ENCODE data around the gene C16orf54. TPM values are rescaled to one million over a fixed set of nuclear protein-coding genes. Genes with fewer than 3 reads are reported as not detected.

The C16orf54 gene
- total RNA-seq, 4 donors from 2014 or later = 0.34 to 1.1 TPM; not detected in 2

DNA sequence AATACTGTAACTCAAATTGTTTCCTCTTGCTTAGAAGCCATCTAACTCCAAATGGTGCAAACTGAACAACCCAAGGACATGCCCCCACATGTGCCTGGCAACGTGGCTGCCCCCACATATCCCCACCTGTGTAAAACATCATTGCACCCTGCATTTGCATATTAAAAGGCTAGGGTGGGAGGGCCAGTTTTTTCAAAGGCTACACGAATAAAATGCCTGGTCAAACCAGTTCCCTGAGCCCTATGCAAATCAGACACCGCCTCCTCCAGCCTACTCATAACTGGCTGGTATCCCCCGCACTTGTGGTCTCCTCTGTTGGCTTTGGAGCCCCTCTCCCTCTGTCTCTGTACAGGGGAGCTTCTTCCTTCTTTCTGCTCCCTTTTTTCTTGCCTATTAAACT lies 26.7 kb downstream of the C16orf54 start:
- H3K27ac ChIP-seq = no peak overlapping the region
- no peaks in the 10 kb centered on the region for H3K36me3 ChIP-seq
- no peak for DNase-seq (ENCODE audit: low spot score in 2 of 2)
- no peaks in the 10 kb centered on the region for H3K27me3 ChIP-seq
- no peaks in the 10 kb centered on the region for H3K4me1 ChIP-seq
- no peak overlapping the region for H3K4me3 ChIP-seq
- no peak for TF ChIP-seq POLR2A (IDR thresholded peaks at IDR 0.05)
- TF ChIP-seq POLR2AphosphoS5 (IDR thresholded peaks at IDR 0.05) = no peak
- TF ChIP-seq EP300 (IDR thresholded peaks at IDR 0.05) = no peak
- TF ChIP-seq, protein P1, sequence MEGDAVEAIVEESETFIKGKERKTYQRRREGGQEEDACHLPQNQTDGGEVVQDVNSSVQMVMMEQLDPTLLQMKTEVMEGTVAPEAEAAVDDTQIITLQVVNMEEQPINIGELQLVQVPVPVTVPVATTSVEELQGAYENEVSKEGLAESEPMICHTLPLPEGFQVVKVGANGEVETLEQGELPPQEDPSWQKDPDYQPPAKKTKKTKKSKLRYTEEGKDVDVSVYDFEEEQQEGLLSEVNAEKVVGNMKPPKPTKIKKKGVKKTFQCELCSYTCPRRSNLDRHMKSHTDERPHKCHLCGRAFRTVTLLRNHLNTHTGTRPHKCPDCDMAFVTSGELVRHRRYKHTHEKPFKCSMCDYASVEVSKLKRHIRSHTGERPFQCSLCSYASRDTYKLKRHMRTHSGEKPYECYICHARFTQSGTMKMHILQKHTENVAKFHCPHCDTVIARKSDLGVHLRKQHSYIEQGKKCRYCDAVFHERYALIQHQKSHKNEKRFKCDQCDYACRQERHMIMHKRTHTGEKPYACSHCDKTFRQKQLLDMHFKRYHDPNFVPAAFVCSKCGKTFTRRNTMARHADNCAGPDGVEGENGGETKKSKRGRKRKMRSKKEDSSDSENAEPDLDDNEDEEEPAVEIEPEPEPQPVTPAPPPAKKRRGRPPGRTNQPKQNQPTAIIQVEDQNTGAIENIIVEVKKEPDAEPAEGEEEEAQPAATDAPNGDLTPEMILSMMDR (IDR thresholded peaks at IDR 0.05) = no peak
- WGBS = 26% methylated on average over 4 of the region's 4 CpGs
- H3K9me3 ChIP-seq = no peaks in the 10 kb centered on the region

DNA sequence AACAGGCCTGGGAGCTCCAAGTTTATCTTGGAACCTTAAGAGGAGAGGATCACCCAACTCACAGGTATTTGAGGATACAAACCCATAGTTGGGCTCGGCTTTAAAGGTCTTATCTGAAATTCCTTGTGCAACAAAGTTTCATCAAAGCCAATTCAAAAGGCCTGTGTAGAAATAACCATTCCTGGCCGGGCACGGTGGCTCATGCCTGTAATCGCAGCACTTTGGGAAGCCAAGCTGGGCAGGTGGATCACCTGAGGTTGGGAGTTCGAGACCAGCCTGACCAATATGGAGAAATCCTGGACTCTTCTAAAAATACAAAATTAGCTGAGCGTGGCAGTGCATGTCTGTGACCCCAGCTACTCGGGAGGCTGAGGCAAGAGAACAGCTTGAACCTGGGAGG lies 28.7 kb downstream of the C16orf54 start:
- WGBS = 91% methylated on average over 6 of the region's 7 CpGs
- Histone ChIP-seq H3K4me1 (no peaks in the 10 kb centered on the region), H3K9me3 (no peaks in the 10 kb centered on the region), H3K27me3 (no peaks in the 10 kb centered on the region), H3K27ac (no peak overlapping the region), H3K4me3 (no peak overlapping the region), H3K36me3 (no peaks in the 10 kb centered on the region)
- no peak for DNase-seq (ENCODE audit: low spot score in 2 of 2)
- TF ChIP-seq POLR2AphosphoS5 (IDR thresholded peaks at IDR 0.05) (no peak), POLR2A (IDR thresholded peaks at IDR 0.05) (no peak), EP300 (IDR thresholded peaks at IDR 0.05) (no peak)
- TF ChIP-seq, protein P1 (IDR thresholded peaks at IDR 0.05) = no peak

DNA sequence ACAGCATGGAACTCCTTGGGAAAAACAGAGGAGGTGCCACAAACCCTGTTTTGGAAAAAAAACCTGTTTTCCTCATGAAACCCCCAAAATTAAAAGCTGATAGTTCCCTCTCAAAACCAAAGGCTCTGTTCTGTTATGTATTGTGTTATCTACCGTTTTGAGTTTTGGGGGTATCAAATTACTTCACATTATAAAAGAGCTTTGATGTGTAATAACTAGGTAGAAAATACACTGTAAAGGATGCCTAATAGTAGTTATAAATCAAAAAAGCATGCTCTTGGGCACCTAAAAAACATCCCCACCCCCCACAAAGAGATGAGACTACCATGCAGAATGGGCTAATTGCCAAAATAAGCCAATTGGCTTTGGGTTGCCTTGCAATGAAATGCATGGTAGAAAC lies 30.8 kb downstream of the C16orf54 start:
- H3K4me3 ChIP-seq = no peak overlapping the region
- no peaks in the 10 kb centered on the region for H3K36me3 ChIP-seq
- no peak for DNase-seq (ENCODE audit: low spot score in 2 of 2)
- no peak for TF ChIP-seq EP300 (IDR thresholded peaks at IDR 0.05)
- no peak for TF ChIP-seq POLR2AphosphoS5 (IDR thresholded peaks at IDR 0.05)
- no peak for TF ChIP-seq POLR2A (IDR thresholded peaks at IDR 0.05)
- TF ChIP-seq, protein P1 (IDR thresholded peaks at IDR 0.05) = no peak
- H3K27ac ChIP-seq = no peak overlapping the region
- WGBS = 29% methylated on average over 1 of the region's 1 CpG
- no peaks in the 10 kb centered on the region for H3K27me3 ChIP-seq
- no peaks in the 10 kb centered on the region for H3K9me3 ChIP-seq
- H3K4me1 ChIP-seq = peaks cover 8% of the 10 kb centered on the region

DNA sequence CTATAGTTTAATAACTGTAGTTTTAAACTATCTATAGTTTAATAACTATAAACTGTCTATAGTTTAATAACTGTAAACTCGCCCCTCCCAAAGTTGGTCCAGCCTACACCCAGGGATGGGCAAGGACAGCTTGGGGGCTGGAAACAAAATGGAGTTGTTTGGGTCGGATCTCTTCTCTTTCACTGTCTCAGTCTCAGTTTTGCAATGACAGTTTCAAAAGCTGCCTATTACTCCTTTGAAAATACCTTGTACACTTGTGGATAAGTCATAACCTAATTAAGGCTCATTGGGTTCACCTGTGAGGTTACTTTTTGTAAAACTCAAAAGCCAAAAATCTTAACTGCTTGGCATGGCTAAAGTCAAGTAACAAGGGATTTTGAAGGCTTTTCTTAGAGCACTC lies 31.4 kb downstream of the C16orf54 start:
- DNase-seq (ENCODE audit: low spot score in 2 of 2) = no peak
- no peak for TF ChIP-seq POLR2A (IDR thresholded peaks at IDR 0.05)
- TF ChIP-seq EP300 (IDR thresholded peaks at IDR 0.05) = no peak
- TF ChIP-seq POLR2AphosphoS5 (IDR thresholded peaks at IDR 0.05) = no peak
- TF ChIP-seq, protein P1 (IDR thresholded peaks at IDR 0.05) = no peak
- Histone ChIP-seq H3K4me3 (no peak overlapping the region), H3K27me3 (no peaks in the 10 kb centered on the region), H3K4me1 (peaks cover 8% of the 10 kb centered on the region), H3K36me3 (no peaks in the 10 kb centered on the region), H3K27ac (no peak overlapping the region), H3K9me3 (no peaks in the 10 kb centered on the region)
- 87% methylated on average over 2 of the region's 2 CpGs for WGBS

DNA sequence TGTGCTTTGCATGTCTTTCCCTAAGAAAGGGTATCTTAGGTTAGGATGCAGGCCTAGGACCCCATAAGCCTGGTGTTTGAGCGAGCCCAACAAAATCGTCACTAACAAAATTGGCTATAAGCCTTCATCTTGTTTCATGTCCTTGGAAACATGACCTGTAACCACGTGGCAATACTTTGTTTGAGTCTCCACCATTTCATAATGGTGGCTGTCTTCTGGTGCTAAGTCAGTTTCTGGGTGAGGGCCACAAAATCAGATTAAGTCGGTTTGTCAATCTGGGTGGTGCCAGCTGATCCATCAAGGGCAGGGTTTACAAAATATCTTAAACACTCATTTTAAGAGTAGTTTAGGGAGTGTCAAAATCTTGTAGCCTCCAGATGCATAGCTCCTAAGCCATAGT lies 33.0 kb downstream of the C16orf54 start:
- 60% methylated on average over 4 of the region's 4 CpGs for WGBS
- H3K4me1 ChIP-seq = peaks cover 8% of the 10 kb centered on the region
- TF ChIP-seq POLR2A (IDR thresholded peaks at IDR 0.05) = no peak
- TF ChIP-seq, protein P1 (IDR thresholded peaks at IDR 0.05) = no peak
- no peak for TF ChIP-seq POLR2AphosphoS5 (IDR thresholded peaks at IDR 0.05)
- no peak for TF ChIP-seq EP300 (IDR thresholded peaks at IDR 0.05)

More for the DNA sequence above, 33.0 kb downstream of the C16orf54 start:
- H3K27me3 ChIP-seq = no peaks in the 10 kb centered on the region
- H3K4me3 ChIP-seq = no peak overlapping the region
- DNase-seq (ENCODE audit: low spot score in 2 of 2) = no peak
- no peaks in the 10 kb centered on the region for H3K36me3 ChIP-seq
- no peak overlapping the region for H3K27ac ChIP-seq
- no peaks in the 10 kb centered on the region for H3K9me3 ChIP-seq
